AG04449 (cell line): ENCODE data around the gene COL5A1.

Source experiments
- CTCF ChIA-PET: fragments of 350-600 bp; formaldehyde crosslinking; extraction: SDS; loops from one replicate; lab custom pipeline; 2021; ENCODE audit warnings: antibody characterized with exemption; lab: Yijun Ruan, JAX
- POLR2A ChIA-PET: fragments of 400-600, 350-600 bp; formaldehyde crosslinking; extraction: SDS; loops from one replicate; lab custom pipeline; 2020; ENCODE audit warnings: antibody characterized with exemption, inconsistent platforms; lab: Yijun Ruan, JAX
- DNase-seq: peaks from one replicate; pipeline ENCODE4 v3.0.0-alpha.2; 2010; ENCODE audit warnings: low read depth, low spot score
- H3K4me3 ChIP-seq: 2 replicates; pipeline ENCODE4 v1.5.1; 2011; ENCODE audit warnings: low read depth, mild to moderate bottlenecking, control low read depth, low read length
- TF ChIP-seq, protein P1 (sequence below): IDR thresholded peaks from one replicate; pipeline ENCODE4 v1.5.1; 2011; ENCODE audit warnings: mild to moderate bottlenecking, moderate library complexity, low read length, control low read depth, inconsistent platforms; ENCODE audit not compliant: insufficient read depth; ENCODE audit errors: missing control alignments

Gene COL5A1

DNA sequence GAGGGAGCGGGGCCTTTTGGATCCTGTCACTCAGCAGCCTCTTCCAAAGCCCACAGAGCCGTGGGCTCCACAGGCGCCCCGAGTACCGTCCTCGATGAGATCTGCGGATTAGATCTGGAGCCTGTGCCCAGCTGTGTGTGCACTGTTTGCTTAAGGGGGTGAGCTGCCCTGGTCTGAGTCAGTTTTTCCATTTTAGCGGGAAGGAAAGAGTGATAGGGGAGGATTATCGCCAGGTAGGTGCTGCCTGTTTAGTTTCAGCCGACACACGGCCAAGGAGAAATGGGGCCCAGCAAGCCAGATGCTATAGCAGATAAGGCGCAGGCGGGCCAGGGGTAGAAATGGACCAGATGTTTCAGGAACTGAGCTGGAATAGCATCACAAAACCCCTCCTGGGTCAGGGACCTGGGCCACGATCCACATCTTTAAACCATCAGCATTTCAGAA is 18.1 kb downstream of the COL5A1 start:
- DNase-seq: no peak
- H3K4me3 ChIP-seq: no peak overlapping the region
- ChIA-PET CTCF (interaction anchor here (1.0 to 3.2 kb wide), 6 partner anchors 8 to 210 kb away, joined by 3 to 20 read pairs (median 7); no protein-coding TSS in a partner anchor), POLR2A (interaction anchor here (3.5 kb wide), 1 partner anchor 14 kb away, joined by 23 read pairs; no protein-coding TSS in a partner anchor)
- TF ChIP-seq, protein P1, sequence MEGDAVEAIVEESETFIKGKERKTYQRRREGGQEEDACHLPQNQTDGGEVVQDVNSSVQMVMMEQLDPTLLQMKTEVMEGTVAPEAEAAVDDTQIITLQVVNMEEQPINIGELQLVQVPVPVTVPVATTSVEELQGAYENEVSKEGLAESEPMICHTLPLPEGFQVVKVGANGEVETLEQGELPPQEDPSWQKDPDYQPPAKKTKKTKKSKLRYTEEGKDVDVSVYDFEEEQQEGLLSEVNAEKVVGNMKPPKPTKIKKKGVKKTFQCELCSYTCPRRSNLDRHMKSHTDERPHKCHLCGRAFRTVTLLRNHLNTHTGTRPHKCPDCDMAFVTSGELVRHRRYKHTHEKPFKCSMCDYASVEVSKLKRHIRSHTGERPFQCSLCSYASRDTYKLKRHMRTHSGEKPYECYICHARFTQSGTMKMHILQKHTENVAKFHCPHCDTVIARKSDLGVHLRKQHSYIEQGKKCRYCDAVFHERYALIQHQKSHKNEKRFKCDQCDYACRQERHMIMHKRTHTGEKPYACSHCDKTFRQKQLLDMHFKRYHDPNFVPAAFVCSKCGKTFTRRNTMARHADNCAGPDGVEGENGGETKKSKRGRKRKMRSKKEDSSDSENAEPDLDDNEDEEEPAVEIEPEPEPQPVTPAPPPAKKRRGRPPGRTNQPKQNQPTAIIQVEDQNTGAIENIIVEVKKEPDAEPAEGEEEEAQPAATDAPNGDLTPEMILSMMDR: no peak

DNA sequence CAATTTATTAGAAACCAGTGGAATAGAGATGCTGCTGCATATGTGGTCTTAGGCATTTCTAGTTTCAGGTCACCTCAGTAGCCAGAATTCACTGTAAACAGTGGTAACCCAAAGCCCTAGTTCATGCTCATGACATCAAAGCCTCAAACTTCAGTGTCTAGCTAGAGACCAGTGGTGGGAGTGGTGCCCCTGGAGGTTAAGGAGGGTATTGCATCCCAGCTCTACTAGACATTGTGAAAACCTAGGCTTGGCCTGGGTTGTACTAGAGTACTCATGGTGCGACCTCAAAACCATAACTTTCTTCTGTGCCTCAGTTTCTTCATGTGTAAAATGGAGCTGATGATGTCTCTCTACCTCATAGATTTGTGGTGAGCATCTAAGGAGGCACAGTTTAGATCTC is 18.8 kb downstream of the COL5A1 start:
- H3K4me3 ChIP-seq: no peak overlapping the region
- ChIA-PET CTCF (interaction anchor here (1.0 to 3.2 kb wide), 10 partner anchors 9 to 211 kb away, joined by 3 to 20 read pairs (median 6); partner anchors contain the start of gene COL5A1), POLR2A (interaction anchor here (1.2 to 3.5 kb wide), 3 partner anchors 14 to 20 kb away, joined by 4 to 23 read pairs (median 5); no protein-coding TSS in a partner anchor)
- DNase-seq: no peak
- TF ChIP-seq, protein P1: peak; percentile 69

DNA sequence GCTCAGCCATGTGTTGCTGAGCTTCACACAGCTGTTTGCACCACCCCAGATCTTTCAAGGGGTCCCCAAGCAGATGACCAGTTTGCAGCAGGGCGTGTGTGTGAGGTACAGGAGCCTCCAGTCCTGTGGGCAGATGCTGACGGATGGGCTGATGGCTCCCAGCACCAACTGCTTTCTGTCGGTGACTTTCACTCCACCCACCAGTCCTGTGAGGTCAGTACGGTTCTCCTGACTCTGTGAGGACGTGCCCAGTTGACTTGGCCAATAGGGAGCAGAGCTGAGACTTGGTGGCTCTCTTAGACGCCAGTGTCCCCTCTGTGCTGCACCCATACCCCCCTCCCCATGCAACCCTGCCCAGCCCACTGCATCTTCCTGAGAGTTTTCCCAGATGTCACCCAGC is 19.7 kb downstream of the COL5A1 start:
- ChIA-PET POLR2A (interaction anchor here (0.9 to 3.5 kb wide), 5 partner anchors 10 to 35 kb away, joined by 3 to 23 read pairs (median 5); no protein-coding TSS in a partner anchor), CTCF (interaction anchor here (0.8 to 3.2 kb wide), 14 partner anchors 9 to 212 kb away, joined by 3 to 20 read pairs (median 4); partner anchors contain the start of gene COL5A1)
- H3K4me3 ChIP-seq: no peak overlapping the region
- DNase-seq: no peak
- TF ChIP-seq, protein P1: no peak

DNA sequence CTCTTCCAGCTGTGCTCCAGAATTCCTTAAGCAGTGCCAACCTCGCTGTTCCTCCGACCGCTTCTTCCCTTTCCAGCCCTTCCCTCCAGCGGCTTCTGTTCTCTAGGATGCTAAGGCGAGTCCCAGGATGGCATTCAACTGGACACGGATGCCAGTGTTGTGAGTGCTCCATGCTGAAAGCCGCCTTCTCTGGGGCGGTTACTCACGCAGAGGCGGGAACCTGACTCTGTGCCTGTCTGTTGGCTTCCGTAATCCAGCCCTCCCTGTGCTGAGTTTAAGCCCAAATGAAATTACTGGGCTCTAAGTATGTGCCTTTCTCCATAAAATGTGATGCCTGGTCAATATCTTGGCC is 20.2 kb downstream of the COL5A1 start:
- DNase-seq: no peak
- ChIA-PET CTCF (interaction anchor here (0.8 to 3.2 kb wide), 12 partner anchors 9 to 213 kb away, joined by 3 to 20 read pairs (median 4); no protein-coding TSS in a partner anchor), POLR2A (interaction anchor here (0.5 to 3.5 kb wide), 9 partner anchors 10 to 109 kb away, joined by 3 to 23 read pairs (median 5); no protein-coding TSS in a partner anchor)
- 0 out of 2 replicates have a peak overlapping the region, but pooled peaks have one; percentile 12 for H3K4me3 ChIP-seq
- TF ChIP-seq, protein P1: no peak

DNA sequence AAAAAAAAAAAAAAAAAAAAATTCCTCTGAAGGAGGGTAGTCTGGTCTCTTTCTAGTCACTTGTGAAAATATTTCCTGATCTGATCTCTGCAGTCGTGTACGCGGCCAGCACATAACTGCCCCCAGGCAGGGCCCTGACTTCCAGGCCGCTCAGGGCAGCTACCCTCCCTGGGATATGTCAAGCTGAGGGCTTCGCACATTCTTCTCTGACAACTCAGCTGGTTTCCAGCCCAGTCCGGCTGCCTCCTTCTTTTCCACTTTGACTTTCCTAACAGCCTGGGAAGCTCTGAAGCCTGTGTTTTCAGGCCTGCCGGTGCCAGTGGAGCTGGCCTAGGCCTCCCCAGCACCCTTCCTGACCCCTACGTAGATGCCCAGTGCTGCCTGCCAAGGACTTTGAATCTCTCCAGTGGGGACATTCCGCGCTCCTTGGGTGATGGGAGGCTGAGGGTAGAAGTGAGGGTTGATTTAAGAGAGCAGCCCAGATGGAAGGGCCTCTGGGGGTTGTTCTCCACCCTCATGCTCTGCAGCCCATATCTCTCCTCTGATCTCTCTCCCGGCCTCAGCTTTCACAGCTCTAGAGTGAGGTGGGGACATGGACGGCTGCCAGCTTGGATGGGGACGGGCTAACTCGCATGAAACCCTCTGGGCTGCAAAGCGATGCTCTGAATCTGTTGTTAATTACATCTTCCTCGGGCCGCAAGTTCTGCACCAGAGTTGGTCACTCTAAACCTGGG is 20.7 kb downstream of the COL5A1 start:
- peak; percentile 77 for DNase-seq
- CTCF ChIA-PET: interaction anchor here (0.8 to 3.2 kb wide), 8 partner anchors 8 to 213 kb away, joined by 3 to 20 read pairs (median 6); no protein-coding TSS in a partner anchor
- peak overlapping the region; percentile 38 for H3K4me3 ChIP-seq
- POLR2A ChIA-PET: interaction anchor here (0.5 to 3.5 kb wide), 11 partner anchors 9 to 206 kb away, joined by 3 to 23 read pairs (median 4); no protein-coding TSS in a partner anchor
- TF ChIP-seq, protein P1: no peak

DNA sequence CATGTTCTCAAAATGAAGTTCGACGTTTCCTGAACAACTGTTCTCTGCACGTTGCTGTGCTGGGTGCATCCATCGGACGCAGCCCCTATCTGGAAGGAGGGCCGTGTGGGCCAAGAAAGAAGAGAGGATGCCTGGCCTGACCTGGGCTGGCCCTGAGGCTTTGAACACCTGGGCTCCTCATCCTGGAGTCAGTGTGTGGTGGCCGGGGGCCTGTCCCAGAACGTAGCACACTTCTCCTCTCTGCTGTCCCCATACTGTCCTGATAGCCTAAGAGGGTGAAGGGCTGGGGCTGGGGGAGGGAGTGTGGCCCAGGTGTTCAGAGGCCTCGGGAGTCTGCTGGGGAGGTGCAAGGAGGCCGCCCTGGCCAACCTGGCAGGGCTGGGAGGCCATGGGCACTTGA is 21.5 kb downstream of the COL5A1 start:
- no peak for DNase-seq
- POLR2A ChIA-PET: interaction anchor here (0.8 to 3.5 kb wide), 6 partner anchors 8 to 207 kb away, joined by 3 to 23 read pairs (median 7); no protein-coding TSS in a partner anchor
- TF ChIP-seq, protein P1: no peak
- CTCF ChIA-PET: interaction anchor here (2.3 to 4.2 kb wide), 5 partner anchors 8 to 214 kb away, joined by 7 to 22 read pairs (median 13); no protein-coding TSS in a partner anchor
- peak overlapping the region; percentile 20 for H3K4me3 ChIP-seq
